VCaP (cell line): Measurements from ENCODE around the gene RAB33B.
A peak's percentile ranks its signal among the peaks of the same experiment; 100 is the strongest.

Experiments
- H3K27ac ChIP-seq: fragments of 450-650 bp; 2 replicates; pipeline ENCODE4 v1.5.1; 2017
- CTCF ChIP-seq: fragments of 450-650 bp; conservative IDR thresholded peaks from 2 replicates; pipeline ENCODE4 v1.5.1; 2017; ENCODE audit warnings: mild to moderate bottlenecking, moderate library complexity

RAB33B gene

DNA sequence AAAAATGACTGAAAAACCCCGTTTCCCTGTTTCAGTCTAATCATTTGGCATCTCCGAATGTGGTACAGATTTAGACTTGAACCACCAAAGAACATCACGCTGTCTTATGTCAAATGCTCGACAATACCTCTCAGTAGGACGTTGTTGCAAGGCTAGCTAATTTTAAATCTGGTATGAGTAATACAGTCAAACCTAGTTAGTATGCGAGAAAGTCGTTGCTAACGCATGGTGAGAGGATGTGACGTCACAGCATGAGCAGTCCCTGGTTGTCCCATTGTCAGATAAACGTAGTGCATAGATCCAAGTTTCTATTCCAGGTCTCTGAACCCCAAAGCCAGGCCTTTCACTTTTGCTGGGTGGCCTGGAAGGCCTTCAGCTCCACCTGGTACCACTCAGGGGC is 57.4 kb downstream of the RAB33B start:
- no peak overlapping the region for H3K27ac ChIP-seq
- no peak for TF ChIP-seq CTCF

GRCh38 chr4:139514382-139515059 is 60.6 kb downstream of the RAB33B start:
- TF ChIP-seq CTCF = no peak

DNA sequence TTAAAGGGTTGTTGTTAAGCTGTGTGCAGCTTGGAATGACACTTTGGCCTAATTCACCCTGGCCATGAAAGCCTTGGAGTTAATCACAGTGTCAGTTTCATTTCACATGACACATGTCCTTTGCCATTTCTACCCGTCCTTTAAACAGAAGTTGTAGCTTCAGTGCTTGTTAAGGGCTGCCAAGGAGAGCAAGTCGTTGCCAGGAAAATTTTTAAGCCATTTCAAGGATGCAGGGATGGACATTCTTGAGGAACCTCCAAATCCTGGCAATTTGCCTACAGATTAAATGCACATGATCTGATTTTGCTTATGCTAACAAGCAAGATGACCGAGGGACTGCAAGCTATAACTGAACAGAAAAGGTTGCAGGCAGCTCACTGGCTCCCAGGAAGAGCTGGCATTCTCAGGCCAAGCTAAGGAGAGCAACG is 61.6 kb downstream of the RAB33B start:
- no peak for TF ChIP-seq CTCF
- 0 out of 2 replicates have a peak overlapping the region, but pooled peaks have one; percentile 11 for H3K27ac ChIP-seq

More at GRCh38 chr4:139514382-139515059, 60.6 kb downstream of the RAB33B start:
- H3K27ac ChIP-seq = no peak overlapping the region

DNA sequence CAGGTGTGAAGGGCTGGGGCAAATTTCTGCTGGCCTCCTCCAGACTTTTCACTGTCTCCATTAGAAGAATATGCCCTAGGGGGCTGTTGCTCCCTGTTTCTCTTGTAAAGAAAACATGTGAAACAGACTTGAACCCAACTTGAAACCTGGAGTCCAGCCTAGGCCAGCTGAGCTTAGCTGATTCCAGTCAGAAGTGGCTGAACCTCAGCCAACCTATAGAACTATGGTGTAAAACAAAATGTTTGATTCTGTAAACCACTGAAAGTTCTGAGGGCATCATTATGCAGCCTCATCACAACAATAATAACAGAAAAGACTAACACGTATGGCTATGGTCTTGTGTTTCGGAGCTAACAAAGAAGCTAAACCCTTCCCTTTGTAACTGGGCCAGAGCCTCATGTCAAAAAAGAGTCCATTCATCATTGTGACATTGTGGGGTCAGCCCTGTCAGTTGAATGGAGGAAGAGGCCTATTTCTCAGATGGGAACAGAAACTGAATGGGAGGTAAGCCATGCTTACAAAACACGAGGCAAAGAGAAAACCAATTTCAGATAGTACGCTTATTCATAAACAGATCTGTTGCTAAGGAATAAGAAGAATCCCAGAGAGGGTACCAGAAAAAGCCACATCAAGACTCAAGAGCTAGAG is 68.0 kb downstream of the RAB33B start:
- no peak overlapping the region for H3K27ac ChIP-seq
- TF ChIP-seq CTCF = no peak

DNA sequence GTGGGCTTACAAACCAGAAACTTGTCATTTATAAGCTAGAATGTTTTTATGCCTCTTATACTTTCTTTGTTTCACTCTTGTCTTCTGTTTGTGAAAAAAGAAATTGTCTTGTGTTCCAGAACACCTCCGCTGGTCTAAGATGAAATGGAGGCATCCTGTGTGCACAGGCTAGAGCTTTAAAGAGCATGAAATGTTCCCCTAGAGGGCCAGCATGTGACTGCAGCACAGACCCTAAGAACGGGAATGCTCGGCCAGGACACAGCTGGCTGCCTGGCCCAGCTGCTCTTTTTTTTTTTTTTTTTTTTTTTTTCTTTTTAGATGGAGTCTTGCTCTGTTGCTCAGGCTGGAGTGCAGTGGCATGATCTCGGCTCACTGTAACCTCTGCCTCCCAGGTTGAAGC is 68.5 kb downstream of the RAB33B start:
- peak overlapping the region; percentile 7; the same call in 1 of the 2 replicates for H3K27ac ChIP-seq

DNA sequence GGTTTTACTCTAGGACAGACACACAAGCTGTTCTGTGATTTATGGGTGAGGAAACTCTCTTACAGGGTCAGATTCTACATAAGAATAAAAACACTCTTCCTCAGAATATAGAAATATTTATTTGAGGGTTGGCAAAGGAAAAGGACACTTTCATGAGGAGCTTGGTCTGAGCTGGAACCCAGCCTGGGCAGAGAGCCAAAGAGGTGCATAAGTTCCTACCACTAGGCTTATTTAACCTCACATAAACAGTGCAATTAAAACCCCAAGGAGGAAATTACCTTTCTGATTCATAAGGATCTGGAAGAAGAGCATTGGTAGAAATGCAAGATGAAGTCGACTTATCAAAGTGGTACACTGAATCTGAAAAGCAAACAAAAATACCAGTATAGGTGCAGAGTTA is 69.2 kb downstream of the RAB33B start:
- H3K27ac ChIP-seq = peak overlapping the region; percentile 7
- no peak for TF ChIP-seq CTCF

More for the DNA sequence above, 68.5 kb downstream of the RAB33B start:
- TF ChIP-seq CTCF = no peak

DNA sequence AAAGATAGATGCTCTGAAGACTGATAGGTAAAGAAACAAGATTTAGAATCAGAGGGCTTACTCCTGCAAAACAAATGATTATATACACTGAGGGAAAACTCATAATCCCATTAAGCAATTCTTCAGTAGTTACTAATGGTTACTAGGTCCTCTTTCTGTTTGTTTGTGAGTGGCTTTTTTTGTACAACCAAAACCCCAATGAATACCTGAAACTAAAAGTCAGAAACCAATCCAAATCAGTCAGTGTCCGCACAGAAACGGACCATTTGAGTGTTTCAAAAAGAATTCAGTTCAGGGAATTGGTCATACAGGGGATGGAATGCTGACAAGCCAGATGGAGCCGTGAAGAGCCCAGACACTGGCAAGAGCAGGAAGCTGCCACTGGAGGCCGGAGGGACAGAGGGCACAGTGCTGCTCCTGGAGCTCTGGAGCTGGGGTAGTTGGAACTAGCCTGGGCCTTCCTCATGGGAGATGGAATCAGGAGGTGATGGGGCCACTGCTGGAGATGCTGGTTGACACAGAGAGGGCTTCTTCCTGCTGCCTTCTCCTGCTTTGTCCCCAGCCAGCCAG is 70.2 kb downstream of the RAB33B start:
- H3K27ac ChIP-seq = peak overlapping the region; percentile 7; the same call in 1 of the 2 replicates
- TF ChIP-seq CTCF = no peak
